Right renal cortex interstitium (tissue), 3 donors: ENCODE results near the gene RAB22A. TPM values are rescaled to one million over a fixed set of nuclear protein-coding genes. Genes with fewer than 3 reads are reported as not detected.
"Not testable (repeated sequence)": the region's sequence is repeated elsewhere in the genome, so short reads cannot be mapped to it uniquely, and the experiment has no call there.

Experiments used
- DNase-seq, 3 donors: peaks; one replicate each; pipeline ENCODE4 v3.0.0-alpha.2; 2013; ENCODE audit warnings: low read depth in 3 of 3, low spot score in 2 of 3
- polyA plus RNA-seq, 3 donors: library from polyadenylated mRNA; unstranded; fragments of 120-200 nt; gene quantifications; one replicate each; pipeline ENCODE4 v1.2.1, GENCODE V29; 2013; ENCODE audit not compliant: insufficient read length in 3 of 3

RAB22A gene
- polyA plus RNA-seq, 3 donors: 18.6 to 19.6 (median 18.6) TPM

DNA sequence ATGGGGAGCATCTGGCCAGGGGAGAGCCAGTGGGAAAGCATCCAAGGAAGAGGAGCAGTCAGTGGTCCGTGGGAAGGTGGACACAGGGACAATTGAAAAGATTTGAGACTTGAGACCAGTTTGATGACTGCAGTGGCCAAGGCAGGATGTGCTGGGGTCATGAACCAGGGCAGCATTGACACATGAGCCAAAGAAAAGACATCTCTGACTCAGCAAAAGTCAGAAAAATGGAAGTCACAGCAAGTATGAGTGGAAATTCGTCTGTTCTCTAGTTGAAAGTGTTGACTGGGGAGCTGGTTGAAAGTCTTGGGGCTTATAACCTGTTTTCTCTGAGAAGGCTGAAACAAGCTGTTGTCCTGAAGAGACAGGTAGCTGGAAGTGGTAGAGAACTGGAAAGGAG, 31.3 kb downstream of the RAB22A start:
- DNase-seq: no peak

- no peak for DNase-seq
These were observed 32.8 kb downstream of the RAB22A start for GRCh38 chr20:58342104-58342945.

- DNase-seq: no peak
These were observed 35.2 kb downstream of the RAB22A start for GRCh38 chr20:58344741-58345140.

DNA sequence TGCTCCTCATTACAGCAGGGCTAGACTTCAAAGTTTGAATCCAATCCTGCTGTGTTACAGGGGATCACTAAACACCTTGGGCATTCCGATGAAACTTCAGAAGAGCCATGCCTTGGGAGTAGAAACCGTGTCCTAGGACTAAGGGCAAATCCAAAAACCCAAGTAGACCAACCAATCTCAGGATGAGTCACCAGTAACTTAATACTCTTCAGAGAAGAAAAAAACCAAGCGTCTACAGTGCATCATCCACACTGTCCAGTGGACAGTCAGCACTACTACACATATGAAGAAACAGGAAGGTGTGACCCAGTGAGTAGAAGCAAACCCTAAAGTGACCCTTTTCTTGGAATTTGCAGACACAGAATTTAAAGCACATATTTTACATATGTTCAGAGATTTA, 40.1 kb downstream of the RAB22A start:
- DNase-seq: no peak

DNA sequence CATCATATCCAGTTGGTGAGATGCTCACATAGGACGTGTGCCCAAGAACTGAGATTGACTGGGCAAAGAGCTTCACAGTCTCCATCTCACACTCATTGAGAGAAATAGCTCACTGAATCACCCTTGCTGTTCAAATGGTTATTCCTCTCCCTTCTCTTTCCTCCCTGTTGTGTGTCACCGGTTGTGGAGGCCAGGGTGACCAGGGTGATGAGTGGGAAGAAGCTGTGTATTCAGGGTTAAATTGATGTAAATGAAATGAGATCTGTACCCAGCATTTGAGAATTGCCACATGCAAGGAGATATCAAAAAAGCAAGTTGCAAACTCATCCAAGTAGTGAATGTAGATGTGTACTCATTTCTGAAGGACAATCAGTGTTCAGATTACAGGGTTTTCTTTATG, 43.0 kb downstream of the RAB22A start:
- no peak for DNase-seq

- no peak for DNase-seq
These were observed 49.9 kb downstream of the RAB22A start for GRCh38 chr20:58359441-58359840.

GRCh38 chr20:58360936-58361335, 51.4 kb downstream of the RAB22A start:
- DNase-seq: no peak

GRCh38 chr20:58361481-58362205, 52.1 kb downstream of the RAB22A start:
- no peak for DNase-seq

DNA sequence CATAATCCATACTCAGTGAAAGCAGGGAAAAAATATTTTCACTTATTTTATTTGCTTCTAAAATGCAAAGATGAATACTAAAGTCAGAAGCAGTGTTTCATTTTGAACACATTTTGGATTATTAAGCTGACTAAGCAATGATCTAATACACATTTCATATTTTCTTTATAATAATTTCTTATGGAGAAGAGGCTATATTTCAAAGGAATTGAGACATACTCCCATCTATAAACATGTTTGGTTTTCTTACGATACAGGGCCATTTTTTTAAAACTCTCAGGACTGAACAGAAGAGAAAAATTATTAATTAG, 52.6 kb downstream of the RAB22A start:
- DNase-seq: no peak

GRCh38 chr20:58362970-58363369, 53.5 kb downstream of the RAB22A start:
- DNase-seq: no peak

- no peak for DNase-seq
These were observed 57.4 kb downstream of the RAB22A start for GRCh38 chr20:58366866-58367265.

GRCh38 chr20:58372806-58373205, 63.3 kb downstream of the RAB22A start:
- DNase-seq: no peak

- not testable (repeated sequence) for DNase-seq
These were observed 63.8 kb downstream of the RAB22A start for GRCh38 chr20:58373296-58373695.

DNA sequence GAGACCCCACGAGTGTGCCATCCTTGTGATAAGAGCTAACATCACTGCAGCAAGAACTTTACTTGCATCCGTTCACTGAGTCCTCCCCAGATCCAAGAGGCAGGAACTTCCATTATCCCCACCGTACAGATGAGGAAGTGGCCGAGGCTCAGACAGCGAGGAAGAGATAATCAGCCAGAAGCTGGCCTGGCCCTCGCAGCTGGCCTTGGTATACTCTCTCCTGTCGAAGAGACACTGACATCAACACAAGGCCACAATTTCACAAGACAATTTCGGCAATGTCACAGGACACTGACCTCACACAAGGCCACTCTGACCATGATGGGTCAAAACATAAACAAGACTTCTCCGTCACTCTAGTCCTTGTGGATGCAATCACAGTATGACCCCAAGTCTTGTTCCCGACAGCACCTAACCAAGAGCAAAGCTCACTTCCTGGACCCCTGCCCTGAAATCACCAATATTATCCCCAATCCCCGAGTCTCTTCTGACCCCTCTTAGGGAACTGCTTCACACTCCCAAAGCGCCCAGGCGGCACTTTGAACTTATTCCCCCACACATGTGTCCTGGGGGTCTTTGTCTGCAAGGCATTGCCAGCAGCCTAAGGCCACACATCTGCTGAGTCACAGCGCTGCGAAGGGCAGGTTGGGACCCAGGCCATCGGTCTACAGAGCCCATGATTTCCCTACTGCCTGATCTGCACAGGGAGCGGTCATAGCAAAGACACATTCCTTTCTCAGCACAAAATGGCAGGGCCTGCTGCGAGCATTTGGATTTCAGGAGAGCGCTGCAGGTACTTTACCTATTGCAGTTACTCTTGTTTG, 64.7 kb downstream of the RAB22A start:
- no peak for DNase-seq

DNA sequence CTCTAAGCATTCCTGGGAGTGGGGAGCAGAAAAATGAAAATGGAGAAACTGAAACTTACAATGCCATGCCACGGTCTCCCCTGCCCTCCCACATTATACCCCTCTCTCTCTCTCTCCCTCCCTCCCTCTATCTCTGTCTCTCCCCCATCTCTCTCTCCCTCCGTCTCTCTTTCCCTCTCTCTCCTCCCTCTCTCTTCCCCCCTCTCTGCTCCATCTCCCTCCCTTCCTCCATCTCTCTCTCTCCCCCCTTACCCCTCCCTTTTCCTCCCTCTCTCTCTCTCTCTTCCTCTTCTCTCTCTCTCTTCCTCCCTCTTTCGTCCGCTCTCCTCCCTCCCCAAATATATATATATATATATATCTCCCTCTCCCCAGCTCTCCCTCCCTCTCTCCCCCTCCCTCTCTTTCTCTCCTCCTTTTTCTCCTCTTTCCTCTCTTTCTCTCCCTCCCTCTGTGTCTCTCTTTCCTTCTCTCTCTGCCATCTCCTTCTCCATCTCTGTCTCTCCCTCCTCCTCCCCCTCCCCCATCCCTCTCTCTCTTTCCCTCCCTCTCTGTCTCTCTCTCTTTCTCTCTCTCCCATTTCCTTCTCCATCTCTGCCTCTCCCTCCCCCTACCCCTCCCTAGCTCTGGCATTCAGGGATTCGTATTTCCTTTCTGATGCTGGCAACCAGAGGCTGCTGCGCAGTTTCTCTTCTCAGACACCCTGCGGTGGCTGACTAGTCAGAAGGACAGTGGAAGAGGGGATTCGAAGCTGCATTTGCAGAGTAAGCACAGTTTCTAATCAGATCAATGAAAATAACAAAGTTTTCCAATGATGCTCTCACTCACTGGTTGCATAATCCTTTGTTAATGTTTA, 65.6 kb downstream of the RAB22A start:
- no peak for DNase-seq

GRCh38 chr20:58375759-58376352, 66.3 kb downstream of the RAB22A start:
- DNase-seq: no peak

DNA sequence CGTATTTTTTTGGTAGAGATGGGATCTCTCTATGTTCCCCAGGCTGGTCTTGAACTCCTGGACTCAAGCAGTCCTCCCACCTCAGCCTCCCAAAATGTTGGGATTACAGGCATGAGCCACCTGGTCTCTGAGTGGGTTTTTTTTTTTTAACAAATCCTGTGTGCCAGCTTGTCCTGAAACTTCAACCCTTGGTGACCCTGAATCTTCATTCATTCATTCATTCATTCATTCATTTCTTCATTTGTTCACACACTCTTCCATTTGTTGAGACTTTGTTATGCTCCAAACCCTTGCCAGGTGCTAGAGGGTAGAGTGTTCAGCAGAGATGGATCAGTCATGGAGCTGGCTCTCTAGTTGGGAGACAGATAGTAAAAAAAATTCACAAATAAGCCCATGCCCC, 67.5 kb downstream of the RAB22A start:
- no peak for DNase-seq

DNA sequence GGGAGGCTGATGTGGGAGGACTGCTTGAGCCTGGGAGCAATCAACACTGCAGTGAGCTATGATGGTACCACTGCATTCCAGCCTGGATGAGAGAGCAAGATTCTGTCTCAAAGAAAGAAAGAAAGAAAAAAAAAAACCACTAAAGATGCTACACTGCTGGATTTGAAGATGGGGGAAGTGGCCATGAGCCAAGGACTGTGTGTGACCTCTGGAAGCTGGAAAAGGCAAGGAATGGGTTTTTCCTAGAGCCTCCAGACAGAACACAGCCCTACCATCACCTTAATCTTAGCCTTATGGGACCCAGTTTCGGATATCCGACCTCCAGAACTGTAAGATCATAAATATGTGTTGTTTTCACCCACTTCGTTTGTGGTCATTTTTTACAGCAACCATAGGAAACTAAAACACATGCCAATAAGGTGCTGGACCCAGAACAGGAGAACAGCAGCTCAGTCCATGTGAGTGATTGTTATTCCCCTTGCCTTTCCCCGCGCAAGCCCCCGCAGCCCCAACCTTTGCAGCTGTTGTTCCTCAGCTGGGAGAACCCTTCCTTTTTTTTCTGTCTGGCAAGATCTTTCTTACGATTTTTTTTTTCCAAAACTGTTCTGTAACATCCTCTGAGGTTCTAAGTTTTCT, 68.4 kb downstream of the RAB22A start:
- DNase-seq: no peak

DNA sequence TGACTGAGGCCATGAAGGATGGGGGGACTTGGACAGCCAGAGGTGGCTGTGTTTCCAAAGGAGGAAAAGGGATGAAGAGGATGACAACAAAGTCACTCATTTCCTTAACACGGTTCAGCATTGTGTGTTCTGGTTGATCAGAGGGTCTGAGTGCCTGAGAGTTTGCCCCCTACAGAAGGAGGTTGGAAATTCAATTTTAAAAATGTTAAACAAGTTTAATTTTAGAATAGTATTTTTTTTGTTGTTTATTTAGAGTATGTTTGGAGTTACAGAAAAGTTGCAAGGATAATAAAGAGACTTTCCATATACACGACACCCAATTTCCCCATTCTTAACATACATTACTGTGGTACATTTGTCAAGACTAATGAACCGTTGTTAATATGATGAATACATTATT, 69.2 kb downstream of the RAB22A start:
- DNase-seq: no peak

DNA sequence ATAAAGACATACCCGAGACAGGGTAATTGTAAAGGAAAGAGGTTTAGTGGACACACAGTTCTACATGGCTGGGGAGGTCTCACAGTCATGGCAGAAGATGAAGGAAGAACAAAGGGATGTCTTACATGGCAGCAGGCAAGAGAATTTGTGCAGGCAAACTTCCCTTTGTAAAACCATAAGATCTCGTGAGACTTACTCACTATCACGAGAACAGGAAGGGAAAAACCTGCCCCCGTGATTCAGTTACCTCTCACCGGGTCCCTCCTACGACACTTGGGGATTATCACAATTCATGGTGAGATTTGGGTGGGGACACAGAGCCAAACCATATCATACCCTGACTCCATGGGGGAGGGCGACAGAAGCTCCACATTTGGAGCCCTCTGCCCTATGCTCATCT, 72.1 kb downstream of the RAB22A start:
- DNase-seq: no peak
